Measurements from ENCODE around the gene FSTL4.

GRCh38 chr5:133334796-133335639 lies 277.3 kb downstream of the FSTL4 start:
- TF ChIP-seq CTCF (IDR thresholded peaks at IDR 0.05) (no peak), POLR2A (IDR thresholded peaks at IDR 0.05; ENCODE audit: low read depth) (no peak), POLR2AphosphoS5 (IDR thresholded peaks at IDR 0.05) (no peak)
